ES-I3 (cell line): ENCODE data around the gene MARCHF3.
"Not testable (repeated sequence)": the region's sequence is repeated elsewhere in the genome, so short reads cannot be mapped to it uniquely, and the experiment has no call there.

Source experiments
- H3K36me3 ChIP-seq: 2 replicates; pipeline ENCODE4 v1.6.1; 2013; ENCODE audit warnings: mild to moderate bottlenecking, low read length, control low read depth, moderate library complexity; ENCODE audit not compliant: insufficient read depth
- H3K4me1 ChIP-seq: 2 replicates; pipeline ENCODE4 v1.6.1; 2013; ENCODE audit warnings: mild to moderate bottlenecking, control low read depth, low read length; ENCODE audit not compliant: insufficient read depth
- H3K9ac ChIP-seq: 2 replicates; pipeline ENCODE4 v1.6.1; 2013; ENCODE audit warnings: low read depth, mild to moderate bottlenecking, low read length, moderate library complexity
- H3K9me3 ChIP-seq: 2 replicates; pipeline ENCODE4 v1.6.1; 2013; ENCODE audit warnings: mild to moderate bottlenecking, low read length, moderate library complexity; ENCODE audit not compliant: control insufficient read depth, insufficient read depth

MARCHF3 gene

GRCh38 chr5:126853541-126854307 lies 176.6 kb downstream of the MARCHF3 start:
- H3K9ac ChIP-seq, H3K9me3 ChIP-seq, H3K36me3 ChIP-seq: not testable (repeated sequence)
- H3K4me1 ChIP-seq: peaks cover 41% of the 10 kb centered on the region

GRCh38 chr5:126852841-126853271 lies 177.5 kb downstream of the MARCHF3 start:
- no peaks in the 10 kb centered on the region for H3K9me3 ChIP-seq
- H3K4me1 ChIP-seq: peaks cover 37% of the 10 kb centered on the region
- H3K36me3 ChIP-seq: no peaks in the 10 kb centered on the region
- H3K9ac ChIP-seq: no peak overlapping the region

- Histone ChIP-seq H3K9ac (no peak overlapping the region), H3K36me3 (no peaks in the 10 kb centered on the region), H3K4me1 (peaks cover 37% of the 10 kb centered on the region), H3K9me3 (no peaks in the 10 kb centered on the region)
Observed at GRCh38 chr5:126852091-126852571, 178.2 kb downstream of the MARCHF3 start.

GRCh38 chr5:126851501-126852011 lies 178.8 kb downstream of the MARCHF3 start:
- H3K4me1 ChIP-seq: peaks cover 42% of the 10 kb centered on the region
- H3K9me3 ChIP-seq: no peaks in the 10 kb centered on the region
- no peaks in the 10 kb centered on the region for H3K36me3 ChIP-seq
- H3K9ac ChIP-seq: no peak overlapping the region

- Histone ChIP-seq H3K9me3 (no peaks in the 10 kb centered on the region), H3K36me3 (no peaks in the 10 kb centered on the region), H3K4me1 (peaks cover 46% of the 10 kb centered on the region), H3K9ac (no peak overlapping the region)
Observed at GRCh38 chr5:126849101-126849678, 181.2 kb downstream of the MARCHF3 start.

- Histone ChIP-seq H3K36me3 (no peaks in the 10 kb centered on the region), H3K9ac (no peak overlapping the region), H3K9me3 (no peaks in the 10 kb centered on the region), H3K4me1 (peaks cover 44% of the 10 kb centered on the region)
Observed at GRCh38 chr5:126848253-126848652, 182.1 kb downstream of the MARCHF3 start.

GRCh38 chr5:126847826-126848251 lies 182.5 kb downstream of the MARCHF3 start:
- Histone ChIP-seq H3K4me1 (peaks cover 40% of the 10 kb centered on the region), H3K9ac (no peak overlapping the region), H3K36me3 (no peaks in the 10 kb centered on the region), H3K9me3 (no peaks in the 10 kb centered on the region)

GRCh38 chr5:126847456-126847820 lies 182.9 kb downstream of the MARCHF3 start:
- H3K4me1 ChIP-seq: peaks cover 36% of the 10 kb centered on the region
- H3K9me3 ChIP-seq: no peaks in the 10 kb centered on the region
- H3K9ac ChIP-seq: no peak overlapping the region
- H3K36me3 ChIP-seq: no peaks in the 10 kb centered on the region

- Histone ChIP-seq H3K9me3 (no peaks in the 10 kb centered on the region), H3K4me1 (peaks cover 31% of the 10 kb centered on the region), H3K36me3 (no peaks in the 10 kb centered on the region), H3K9ac (no peak overlapping the region)
Observed at GRCh38 chr5:126846744-126847455, 183.5 kb downstream of the MARCHF3 start.

- Histone ChIP-seq H3K9ac (no peak overlapping the region), H3K4me1 (peaks cover 25% of the 10 kb centered on the region), H3K36me3 (no peaks in the 10 kb centered on the region), H3K9me3 (no peaks in the 10 kb centered on the region)
Observed at GRCh38 chr5:126846344-126846743, 184.0 kb downstream of the MARCHF3 start.

- not testable (repeated sequence) for H3K36me3 ChIP-seq, H3K9me3 ChIP-seq
- peak overlapping the region; percentile 43 for H3K9ac ChIP-seq
- peaks cover 18% of the 10 kb centered on the region for H3K4me1 ChIP-seq
Observed at GRCh38 chr5:126845470-126846070, 184.8 kb downstream of the MARCHF3 start.

- peaks cover 20% of the 10 kb centered on the region for H3K4me1 ChIP-seq
- not testable (repeated sequence) for H3K36me3 ChIP-seq, H3K9me3 ChIP-seq
- peak overlapping the region; percentile 42 for H3K9ac ChIP-seq
Observed at GRCh38 chr5:126843375-126843774, 187.0 kb downstream of the MARCHF3 start.

GRCh38 chr5:126839407-126839806 lies 191.0 kb downstream of the MARCHF3 start:
- H3K9me3 ChIP-seq, H3K4me1 ChIP-seq, H3K36me3 ChIP-seq, H3K9ac ChIP-seq: not testable (repeated sequence)

GRCh38 chr5:126837906-126838539 lies 192.3 kb downstream of the MARCHF3 start:
- H3K9me3 ChIP-seq: no peaks in the 10 kb centered on the region
- H3K36me3 ChIP-seq: peaks cover 9% of the 10 kb centered on the region; the same call in 1 of the 2 replicates
- peaks cover 7% of the 10 kb centered on the region; the same call in 1 of the 2 replicates for H3K4me1 ChIP-seq
- no peak overlapping the region for H3K9ac ChIP-seq
